NCI-H1105 (cell line): Measurements from ENCODE around the gene ZNF791.
"Not testable (repeated sequence)": the region's sequence is repeated elsewhere in the genome, so short reads cannot be mapped to it uniquely, and the experiment has no call there.

Experiments used
- DNase-seq: peaks from one replicate; lab custom pipeline; 2025; lab: John Stamatoyannopoulos, UW

Gene ZNF791

DNA sequence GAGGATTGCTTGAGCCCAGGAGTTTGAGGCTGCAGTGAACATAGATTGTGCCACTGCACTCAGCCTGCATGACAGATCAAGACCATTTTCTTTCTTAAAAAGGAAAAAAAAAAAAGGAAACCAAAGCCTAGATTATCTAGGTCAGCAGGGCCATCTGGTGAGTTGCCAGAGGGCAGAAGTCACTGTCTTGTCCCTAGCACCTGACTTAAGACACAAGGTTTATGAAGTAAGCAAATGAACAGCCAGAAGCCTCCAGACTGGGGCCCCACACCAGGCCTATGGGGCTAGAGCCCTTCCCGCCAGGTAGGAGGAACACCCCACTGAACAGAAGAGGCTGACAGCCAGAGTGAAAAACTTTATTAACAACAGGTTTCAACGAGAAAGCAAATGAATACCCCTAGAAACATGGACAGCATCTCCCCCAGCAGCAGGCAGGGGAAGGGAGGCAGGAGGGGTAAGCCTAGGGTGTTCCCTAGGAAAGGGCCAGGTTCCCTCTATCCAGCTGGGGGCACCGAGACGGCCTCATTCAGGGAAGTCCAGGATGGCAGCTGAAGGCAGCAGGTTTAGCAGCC is 57.1 kb downstream of the ZNF791 start:
- DNase-seq = no peak

DNA sequence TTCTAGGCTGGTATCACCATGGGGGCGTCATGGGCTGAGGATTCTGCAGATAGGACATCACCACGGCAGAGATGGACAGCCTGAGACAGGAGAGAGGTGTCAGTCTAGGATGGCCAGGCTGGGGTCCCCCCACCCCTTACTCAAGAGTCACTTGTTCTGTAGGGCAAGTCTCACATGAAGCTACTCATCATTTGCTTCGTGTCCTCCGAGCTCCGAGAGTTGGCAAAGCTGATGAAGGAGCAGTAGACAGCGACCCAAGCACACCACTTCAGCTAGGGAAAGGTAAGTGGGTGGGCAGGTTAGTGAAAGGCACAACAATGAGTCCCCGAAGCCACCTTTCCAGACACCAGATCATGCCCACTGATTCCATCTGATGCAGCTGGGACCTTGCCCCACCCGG is 57.6 kb downstream of the ZNF791 start:
- no peak for DNase-seq

DNA sequence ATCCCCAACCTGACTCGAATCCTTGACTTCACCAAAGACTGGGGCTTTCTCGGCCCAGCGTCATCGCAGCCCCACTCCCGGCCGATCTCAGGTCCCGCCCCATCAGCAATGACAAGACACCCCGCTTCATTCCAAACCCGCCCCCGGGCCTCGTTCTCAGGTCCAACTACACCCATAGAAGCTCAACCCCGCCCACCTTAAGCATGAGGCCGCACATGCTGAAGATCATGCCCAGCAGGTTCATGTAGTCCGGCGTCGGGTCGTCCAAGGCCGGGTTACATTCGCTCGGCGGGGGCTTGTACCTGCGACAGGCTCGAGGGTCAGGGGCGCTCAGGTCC is 58.2 kb downstream of the ZNF791 start:
- DNase-seq = peak; percentile 29

DNA sequence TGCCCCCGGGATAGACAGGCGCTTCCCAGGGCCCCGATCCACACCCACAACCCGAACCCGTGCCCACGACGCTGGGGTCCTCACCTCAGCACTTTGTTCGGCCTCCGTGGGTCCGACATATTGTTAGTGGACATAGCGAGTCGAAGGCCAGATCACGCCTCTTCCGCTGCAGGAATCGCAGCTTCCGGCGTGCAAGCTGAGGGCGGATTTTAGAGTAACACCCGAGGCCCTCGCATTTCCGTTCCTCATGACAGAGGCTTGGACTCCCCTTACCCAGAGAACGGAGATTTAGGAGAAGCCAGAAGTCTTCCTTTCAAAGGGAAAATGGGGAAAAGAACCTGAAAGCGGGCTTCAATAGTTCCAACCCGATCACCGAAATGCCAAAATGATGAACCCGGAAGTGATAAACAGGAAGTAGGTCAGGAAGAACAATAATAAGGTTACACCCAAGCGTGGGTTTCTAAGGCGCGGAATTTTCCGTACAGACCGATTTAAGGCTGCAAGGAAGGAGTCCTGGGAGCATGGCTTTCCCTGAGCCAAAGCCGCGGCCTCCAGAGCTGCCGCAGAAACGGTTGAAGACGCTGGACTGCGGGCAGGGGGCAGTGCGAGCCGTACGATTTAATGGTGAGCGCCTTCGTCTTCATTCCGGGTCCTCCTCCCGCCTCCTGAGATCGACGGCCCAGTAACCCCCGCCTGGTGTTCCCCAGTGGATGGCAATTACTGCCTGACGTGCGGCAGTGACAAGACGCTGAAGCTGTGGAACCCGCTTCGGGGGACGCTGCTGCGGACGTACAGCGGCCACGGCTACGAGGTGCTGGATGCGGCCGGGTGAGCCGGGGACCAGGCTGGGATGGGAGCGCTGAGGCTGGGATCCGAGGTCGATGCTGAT is 58.8 kb downstream of the ZNF791 start:
- peak; percentile 78 for DNase-seq

DNA sequence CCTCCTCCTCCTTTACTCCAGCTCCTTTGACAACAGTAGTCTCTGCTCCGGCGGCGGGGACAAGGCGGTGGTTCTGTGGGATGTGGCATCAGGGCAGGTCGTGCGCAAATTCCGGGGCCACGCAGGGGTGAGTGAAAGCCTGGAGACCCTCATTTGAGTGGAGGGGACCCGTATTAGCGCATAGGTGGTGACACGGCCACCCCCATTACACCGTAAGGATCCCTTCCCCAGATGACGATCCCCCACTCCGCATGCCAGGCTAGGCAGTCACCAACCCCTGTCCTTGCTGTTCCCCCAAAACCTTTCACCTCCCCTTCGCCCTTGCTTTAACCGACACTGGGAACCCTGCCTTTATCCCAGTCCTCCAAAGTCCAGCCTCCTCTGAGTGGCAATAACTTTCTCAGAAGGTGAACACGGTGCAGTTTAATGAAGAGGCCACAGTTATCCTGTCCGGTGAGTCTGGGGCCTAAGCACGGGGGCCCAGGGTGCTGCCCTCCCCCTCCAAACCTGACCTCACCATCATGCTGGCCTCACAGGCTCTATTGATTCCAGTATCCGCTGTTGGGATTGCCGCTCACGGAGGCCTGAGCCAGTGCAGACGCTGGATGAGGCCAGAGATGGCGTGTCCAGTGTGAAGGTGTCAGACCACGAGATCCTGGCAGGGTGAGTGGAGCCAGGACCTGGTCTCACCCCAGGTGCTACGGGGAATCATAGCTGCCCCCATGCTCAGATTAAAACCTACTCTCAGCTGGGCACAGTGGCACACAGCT is 59.6 kb downstream of the ZNF791 start:
- DNase-seq = no peak

DNA sequence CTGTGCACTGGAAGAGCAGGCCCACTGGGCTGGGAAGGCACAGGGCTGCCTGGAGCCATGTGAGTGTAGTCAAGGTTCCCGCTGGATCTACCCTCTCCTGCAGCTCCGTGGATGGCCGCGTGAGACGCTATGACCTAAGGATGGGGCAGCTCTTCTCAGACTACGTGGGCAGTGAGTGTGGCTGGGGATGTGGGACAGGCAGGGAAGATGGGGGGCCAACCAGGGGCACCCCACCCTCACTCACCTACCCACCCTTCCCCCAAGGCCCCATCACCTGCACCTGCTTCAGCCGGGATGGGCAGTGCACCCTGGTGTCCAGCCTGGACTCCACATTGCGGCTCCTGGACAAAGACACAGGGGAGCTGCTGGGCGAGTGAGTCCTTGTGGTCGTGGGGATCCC is 62.0 kb downstream of the ZNF791 start:
- DNase-seq = no peak

DNA sequence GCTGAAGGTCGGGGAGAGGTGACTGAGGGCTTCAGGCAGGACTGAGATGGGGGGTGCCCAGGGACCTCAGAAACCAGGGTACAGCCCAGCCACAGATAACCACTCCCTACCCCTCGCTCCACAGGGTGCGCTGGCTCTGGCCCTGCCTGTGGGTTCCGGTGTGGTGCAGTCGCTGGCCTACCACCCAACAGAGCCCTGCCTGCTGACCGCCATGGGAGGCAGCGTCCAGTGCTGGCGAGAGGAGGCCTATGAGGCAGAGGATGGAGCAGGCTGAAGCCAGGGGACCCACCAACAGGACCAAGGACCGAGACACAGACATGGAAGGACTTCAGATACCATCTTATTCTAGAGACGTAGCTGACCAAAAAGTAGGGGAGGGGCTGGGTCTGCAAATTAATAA is 64.7 kb downstream of the ZNF791 start:
- DNase-seq = no peak

DNA sequence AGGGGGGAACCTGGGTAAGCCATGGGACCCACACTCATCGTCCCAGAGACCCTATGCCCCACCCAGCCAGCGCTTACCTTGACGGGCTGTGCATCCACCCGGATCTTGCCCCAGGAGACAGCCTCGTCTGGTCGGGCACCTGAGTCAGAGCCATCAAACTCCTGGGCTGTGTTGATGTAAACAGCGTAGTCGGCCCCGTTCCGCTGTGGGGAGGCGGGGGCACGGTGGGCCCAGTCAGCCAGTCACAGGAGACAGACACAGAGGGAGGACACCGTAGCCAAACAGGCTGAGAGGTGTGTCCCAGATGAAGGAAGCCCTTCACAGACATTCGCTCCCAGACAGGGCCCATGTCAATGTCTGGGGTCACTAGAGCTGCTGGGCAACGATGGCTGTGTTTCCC is 65.2 kb downstream of the ZNF791 start:
- DNase-seq = no peak

DNA sequence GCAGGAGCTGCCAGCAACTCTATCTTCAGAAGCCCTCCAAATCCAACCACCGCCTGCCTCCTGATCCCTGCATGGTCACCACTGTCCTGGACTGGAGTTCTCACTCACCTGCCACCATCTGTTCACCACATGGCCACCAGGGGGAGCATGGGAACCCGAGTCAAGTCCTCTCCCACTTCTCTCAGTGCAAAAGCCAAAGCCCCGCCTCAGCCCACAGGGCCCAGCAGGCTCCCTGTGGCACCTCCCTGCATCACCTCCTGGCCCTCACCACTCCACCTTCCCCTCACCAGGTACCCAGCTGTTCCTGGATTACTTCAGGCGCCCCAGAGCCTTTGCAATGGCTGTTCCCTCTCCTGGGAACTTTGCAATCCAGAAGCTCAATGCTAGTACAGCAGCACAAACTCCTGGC is 65.7 kb downstream of the ZNF791 start:
- DNase-seq = peak; percentile 84

DNA sequence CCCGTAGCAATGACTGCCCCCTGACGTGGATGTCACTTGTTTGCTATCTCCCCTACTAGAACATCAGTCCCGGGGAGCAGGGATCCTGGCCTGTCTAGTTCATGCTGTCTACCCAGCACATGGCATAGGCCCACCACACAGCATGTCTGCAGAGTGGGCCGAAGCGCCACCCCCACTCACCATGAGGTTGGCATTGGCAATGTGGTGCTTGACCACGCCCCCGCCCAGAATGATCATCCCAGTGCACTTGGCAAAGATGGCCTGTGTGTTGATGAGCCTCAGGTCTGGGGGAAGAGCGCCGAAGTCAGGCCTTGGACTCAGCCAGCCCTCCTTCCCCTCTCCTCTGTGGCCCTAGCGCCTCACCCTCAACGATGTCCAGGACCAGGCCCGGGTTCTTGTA is 66.2 kb downstream of the ZNF791 start:
- DNase-seq = no peak

DNA sequence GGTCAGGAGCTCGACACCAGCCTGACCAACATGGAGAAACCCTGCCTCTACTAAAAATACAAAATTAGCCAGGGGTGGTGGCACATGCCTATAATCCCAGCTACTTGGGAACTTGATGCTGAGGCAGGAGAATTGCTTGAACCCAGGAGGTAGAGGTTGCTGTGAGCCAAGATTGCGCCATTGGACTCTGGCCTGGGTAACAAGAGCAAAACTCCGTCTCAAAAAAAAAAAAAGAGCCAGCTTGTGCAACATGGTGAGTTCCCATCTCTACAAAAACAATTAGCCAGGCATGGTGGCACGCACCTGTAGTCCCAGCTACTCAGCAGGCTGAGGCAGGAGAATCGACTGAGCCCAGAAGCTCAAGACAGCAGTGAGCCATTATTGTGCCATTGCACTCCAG is 67.3 kb downstream of the ZNF791 start:
- DNase-seq = not testable (repeated sequence)

DNA sequence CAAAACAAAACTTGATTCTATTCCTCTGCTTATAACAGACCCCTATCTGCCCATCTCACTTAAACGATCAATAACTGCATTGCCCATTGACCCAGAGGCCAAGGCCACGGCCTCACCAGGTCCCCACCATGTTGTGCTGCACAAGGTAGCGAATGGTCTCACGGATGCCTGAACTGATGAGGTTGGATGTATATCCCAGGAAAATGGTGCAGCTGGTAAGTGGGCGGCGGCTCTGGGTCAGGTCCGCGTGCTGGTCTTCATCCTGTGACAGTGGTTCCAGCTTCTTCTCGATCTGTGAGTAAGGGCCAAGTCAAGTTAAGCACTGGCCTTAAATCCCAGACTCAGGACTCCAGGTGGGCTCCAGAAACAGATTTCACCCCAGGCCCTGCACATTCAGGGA is 69.3 kb downstream of the ZNF791 start:
- DNase-seq = no peak

DNA sequence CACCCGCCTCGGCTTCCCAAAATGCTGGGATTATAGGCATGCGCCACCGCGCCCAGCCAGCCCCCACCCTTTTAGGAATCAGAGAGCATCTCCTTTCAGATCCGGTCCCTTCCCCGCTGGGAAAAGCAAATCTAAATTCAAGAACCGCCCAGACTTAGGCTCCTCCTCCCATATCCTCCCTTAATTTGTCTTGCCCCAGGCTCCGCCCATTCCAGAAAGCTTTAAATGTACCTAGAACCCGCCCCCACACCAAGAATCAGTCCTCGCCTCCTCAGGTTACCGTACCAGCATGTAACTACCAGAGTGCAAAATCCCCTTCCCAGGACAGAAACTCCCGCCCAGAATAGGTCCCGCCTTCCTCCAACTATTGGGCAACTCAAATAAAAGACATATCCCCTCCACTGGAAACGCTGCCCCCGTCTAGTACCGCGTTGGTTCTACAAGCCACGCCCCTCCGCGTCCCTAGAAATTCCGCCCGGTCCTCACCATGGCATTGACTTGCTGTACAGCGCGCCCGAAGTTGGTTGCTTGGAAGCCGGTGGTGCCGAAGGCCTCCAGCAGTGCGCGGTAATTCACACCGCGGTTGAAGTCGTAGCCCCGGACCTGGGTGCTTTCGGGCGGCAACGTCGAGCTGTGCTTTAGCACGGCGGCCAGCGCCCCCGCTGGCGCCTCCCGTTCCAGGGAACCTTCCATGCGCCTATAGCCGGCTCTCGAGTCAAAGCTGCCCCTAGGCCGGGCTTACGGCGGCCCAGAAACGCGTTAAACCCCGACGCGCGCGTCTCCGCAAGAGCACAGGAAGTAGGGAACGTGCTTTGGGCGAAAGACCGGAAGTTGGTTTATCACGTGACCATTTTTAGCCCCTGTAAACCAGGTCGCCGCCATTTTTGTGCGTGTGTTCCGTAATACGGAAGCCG is 70.6 kb downstream of the ZNF791 start, which contains the start of gene DHPS:
Gene DHPS (minus strand): TSS at position 807 of the 914 bp plus-strand sequence. CDS start 114 bp downstream, at position 693.
- peak; percentile 96 for DNase-seq
